IMR-90 (cell line): ENCODE measurements around the gene UBE3C. TPM values are rescaled to one million over a fixed set of nuclear protein-coding genes. Genes with fewer than 3 reads are reported as not detected.
"Not testable (repeated sequence)": the region's sequence is repeated elsewhere in the genome, so short reads cannot be mapped to it uniquely, and the experiment has no call there.

Experiments used
- ATAC-seq: fragments of 200-7000 bp; cut with Tn5 transposase; 2 replicates; pipeline ENCODE4 v1.9.1; 2020; ENCODE audit warnings: low read depth, mild to moderate bottlenecking, moderate library complexity
- BruUV-seq: library from RNA; stranded (reverse); fragments of 400-500 nt; replicated peaks from 2 replicates; lab custom pipeline; 2021; lab: Mats Ljungman, UMichigan
- CTCF ChIA-PET: fragments of 300-600 bp; formaldehyde crosslinking; extraction: SDS; loops from one replicate; lab custom pipeline; 2021; ENCODE audit warnings: antibody characterized with exemption; lab: Yijun Ruan, JAX
- POLR2A ChIA-PET: fragments of 300-600 bp; sonication (Branson Sonifier 250); formaldehyde crosslinking; loops from one replicate; lab custom pipeline; 2022; ENCODE audit warnings: antibody characterized with exemption; ENCODE audit not compliant: unreplicated experiment; lab: Charles Lee
- DNase-seq: peaks from one replicate; pipeline ENCODE4 v3.0.0; 2013
- H2AFZ ChIP-seq: replicated peaks from 2 replicates; pipeline ENCODE3; 2013; ENCODE audit warnings: low read length, mild to moderate bottlenecking; ENCODE audit not compliant: poor library complexity
- H2AK5ac ChIP-seq: 2 replicates; pipeline ENCODE4 v1.6.1; 2013; ENCODE audit warnings: low read depth, low read length, inconsistent platforms
- H2AK9ac ChIP-seq: replicated peaks from 2 replicates; pipeline ENCODE3; 2013; ENCODE audit warnings: mild to moderate bottlenecking, low read depth, low read length, moderate library complexity; ENCODE audit not compliant: poor library complexity
- H2BK120ac ChIP-seq: 2 replicates; pipeline ENCODE4 v1.6.1; 2013; ENCODE audit warnings: low read depth, low read length, inconsistent platforms
- H2BK15ac ChIP-seq: 3 replicates; pipeline ENCODE4 v1.6.1; 2013; ENCODE audit warnings: low read depth, low read length, inconsistent platforms
- H2BK20ac ChIP-seq: 2 replicates; pipeline ENCODE4 v1.6.1; 2013; ENCODE audit warnings: low read depth, mild to moderate bottlenecking, inconsistent platforms, low read length, moderate library complexity
- H2BK5ac ChIP-seq: 2 replicates; pipeline ENCODE4 v1.6.1; 2013; ENCODE audit warnings: mild to moderate bottlenecking, low read depth, low read length, inconsistent platforms; ENCODE audit not compliant: poor library complexity, severe bottlenecking
- H3K14ac ChIP-seq: replicated peaks from 2 replicates; pipeline ENCODE4 v1.6.1; 2013; ENCODE audit warnings: low read depth, low read length, inconsistent platforms
- H3K18ac ChIP-seq: 2 replicates; pipeline ENCODE4 v1.6.1; 2013; ENCODE audit warnings: low read depth, low read length, control low read depth
- H3K23ac ChIP-seq: 2 replicates; pipeline ENCODE4 v1.6.1; 2013; ENCODE audit warnings: low read depth, low read length, inconsistent platforms
- H3K27ac ChIP-seq: 2 replicates; pipeline ENCODE4 v1.5.1; 2013; ENCODE audit warnings: mild to moderate bottlenecking, control low read depth, low read length; ENCODE audit not compliant: insufficient read depth
- H3K27me3 ChIP-seq: 2 replicates; pipeline ENCODE4 v1.6.1; 2013; ENCODE audit warnings: low read length; ENCODE audit not compliant: control insufficient read depth, insufficient read depth
- H3K36me3 ChIP-seq: 2 replicates; pipeline ENCODE4 v1.6.1; 2013; ENCODE audit warnings: low read length, mixed read lengths; ENCODE audit not compliant: control insufficient read depth, insufficient read depth
- H3K4ac ChIP-seq: 2 replicates; pipeline ENCODE4 v1.6.1; 2013; ENCODE audit warnings: low read depth, low read length, inconsistent platforms
- H3K4me1 ChIP-seq: 2 replicates; pipeline ENCODE4 v1.6.1; 2013; ENCODE audit warnings: low read length, mixed read lengths; ENCODE audit not compliant: control insufficient read depth, insufficient read depth
- H3K4me2 ChIP-seq: 2 replicates; pipeline ENCODE4 v1.6.1; 2013; ENCODE audit warnings: low read depth, mild to moderate bottlenecking, control low read depth, low read length, moderate library complexity
- H3K4me3 ChIP-seq: 2 replicates; pipeline ENCODE4 v1.5.1; 2013; ENCODE audit warnings: low read depth, mild to moderate bottlenecking, control low read depth, low read length, moderate library complexity; ENCODE audit not compliant: insufficient read depth
- H3K56ac ChIP-seq: 2 replicates; pipeline ENCODE4 v1.6.1; 2013; ENCODE audit warnings: low read length, inconsistent platforms; ENCODE audit not compliant: insufficient read depth; ENCODE audit errors: extremely low read depth
- H3K79me1 ChIP-seq, 2 experiments: 2 replicates each; pipeline ENCODE4 v1.6.1; 2013; ENCODE audit warnings: low read length in 2 of 2, inconsistent platforms in 1 of 2, low read depth in 1 of 2
- H3K9ac ChIP-seq: 2 replicates; pipeline ENCODE4 v1.6.1; 2013; ENCODE audit warnings: low read depth, low read length, control low read depth
- H3K9me1 ChIP-seq: 2 replicates; pipeline ENCODE4 v1.6.1; 2013; ENCODE audit warnings: low read length, inconsistent platforms; ENCODE audit not compliant: insufficient read depth
- H3K9me3 ChIP-seq: 2 replicates; pipeline ENCODE4 v1.6.1; 2013; ENCODE audit warnings: low read length; ENCODE audit not compliant: control insufficient read depth, insufficient read depth
- H4K20me1 ChIP-seq: 2 replicates; pipeline ENCODE4 v1.6.1; 2013; ENCODE audit warnings: low read length, inconsistent platforms; ENCODE audit not compliant: insufficient read depth
- H4K5ac ChIP-seq: 2 replicates; pipeline ENCODE4 v1.6.1; 2013; ENCODE audit warnings: mild to moderate bottlenecking, low read depth, low read length, control low read depth
- H4K8ac ChIP-seq, 2 experiments: 2 replicates each; pipeline ENCODE4 v1.6.1; 2013; ENCODE audit warnings: low read depth in 2 of 2, low read length in 2 of 2, control low read depth in 1 of 2, inconsistent platforms in 1 of 2
- H4K91ac ChIP-seq: 2 replicates; pipeline ENCODE4 v1.6.1; 2013; ENCODE audit warnings: low read depth, low read length, inconsistent platforms; ENCODE audit not compliant: insufficient read depth
- WGBS, 2 experiments: methylation state at CpG; one replicate each; pipeline versions ENCODE4 v1.1.5 to v1.1.7; 2013; ENCODE audit warnings: missing lambda C conversion rate in 2 of 2; ENCODE audit not compliant: insufficient read length in 1 of 2; ENCODE audit errors: extremely low coverage in 2 of 2; 5-methylcytosine and 5-hydroxymethylcytosine counted together
- dilution Hi-C: fragments of 300-500 bp; cut with HindIII; formaldehyde crosslinking; loops from one replicate; pipeline ENCODE4 v1.14.3; 2018; ENCODE audit warnings: low sequenced_read_pairs; ENCODE audit not compliant: unreplicated experiment
- in situ Hi-C: fragments of 300-500 bp; cut with MboI; formaldehyde crosslinking; loops from 3 replicates; pipeline ENCODE4 v1.14.3; 2019; ENCODE audit warnings: low sequenced_read_pairs, inconsistent platforms, mixed read lengths
- intact Hi-C: fragments of 100-400 bp; cut with micrococcal nuclease; formaldehyde crosslinking; loops from 2 replicates; pipeline ENCODE4 v1.10.0; 2022
- polyA plus RNA-seq, 3 experiments: library from polyadenylated mRNA; depleted of rRNA; stranded (reverse); fragments of >200 nt; gene quantifications; 2 replicates each; pipeline ENCODE4 v1.2.3, GENCODE V29; 2012; ENCODE audit warnings: low replicate concordance in 1 of 3
- total RNA-seq: library from RNA; depleted of rRNA; stranded (reverse); fragments of >200 nt; gene quantifications from 2 replicates; pipeline ENCODE4 v1.2.3, GENCODE V29; 2012

The UBE3C gene
- total and polyA plus RNA-seq, 2 of the 4 experiments (the other 2 are of a cell fraction), result 43.0 to 60.6 TPM

DNA sequence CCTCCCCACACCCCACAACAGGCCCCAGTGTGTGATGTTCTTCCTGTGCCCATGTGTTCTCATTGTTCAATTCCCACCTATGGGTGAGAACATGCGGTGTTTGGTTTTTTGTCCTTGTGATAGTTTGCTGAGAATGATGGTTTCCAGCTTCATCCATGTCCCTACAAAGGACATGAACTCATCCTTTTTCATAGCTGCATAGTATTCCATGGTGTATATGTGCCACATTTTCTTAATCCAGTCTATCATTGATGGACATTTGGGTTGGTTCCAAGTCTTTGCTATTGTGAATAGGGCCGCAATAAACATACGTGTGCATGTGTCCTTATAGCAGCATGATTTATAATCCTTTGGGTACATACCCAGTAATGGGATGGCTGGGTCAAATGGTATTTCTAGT is 38.7 kb upstream of the UBE3C start:
- CTCF ChIA-PET, H2BK5ac ChIP-seq, H3K9me1 ChIP-seq, H2AFZ ChIP-seq, H3K18ac ChIP-seq, H4K91ac ChIP-seq, H4K8ac ChIP-seq, H3K4me3 ChIP-seq, H4K5ac ChIP-seq, intact Hi-C loops, H3K4ac ChIP-seq, in situ Hi-C loops, dilution Hi-C loops, H2BK20ac ChIP-seq, POLR2A ChIA-PET, H3K9me3 ChIP-seq, H2AK9ac ChIP-seq, H2BK15ac ChIP-seq, BruUV-seq, H4K20me1 ChIP-seq, ATAC-seq, H3K4me2 ChIP-seq, H3K14ac ChIP-seq, H3K27ac ChIP-seq, H3K56ac ChIP-seq, H3K79me1 ChIP-seq, H3K23ac ChIP-seq, H3K4me1 ChIP-seq, DNase-seq, H3K36me3 ChIP-seq, H3K27me3 ChIP-seq, H2AK5ac ChIP-seq, H3K9ac ChIP-seq, H2BK120ac ChIP-seq: not testable (repeated sequence)
- no CpG with 5 or more reads among the region's 3 CpGs for WGBS, 2 experiments

DNA sequence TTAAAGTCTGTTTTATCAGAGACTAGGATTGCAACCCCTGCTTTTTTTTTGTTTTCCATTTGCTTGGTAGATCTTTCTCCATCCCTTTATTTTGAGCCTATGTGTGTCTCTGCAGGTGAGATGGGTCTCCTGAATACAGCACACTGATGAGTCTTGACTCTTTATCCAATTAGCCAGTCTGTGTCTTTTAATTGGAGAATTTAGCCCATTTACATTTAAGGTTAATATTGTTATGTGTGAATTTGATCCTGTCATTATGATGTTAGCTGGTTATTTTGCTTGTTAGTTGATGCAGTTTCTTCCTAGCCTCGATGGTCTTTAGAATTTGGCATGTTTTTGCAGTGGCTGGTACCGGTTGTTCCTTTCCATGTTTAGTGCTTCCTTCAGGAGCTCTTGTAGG is 35.1 kb upstream of the UBE3C start:
- in situ Hi-C loops, H3K4me3 ChIP-seq, H3K9me3 ChIP-seq, H3K18ac ChIP-seq, CTCF ChIA-PET, H3K56ac ChIP-seq, H3K23ac ChIP-seq, H3K4me1 ChIP-seq, H3K9me1 ChIP-seq, H2AK5ac ChIP-seq, H3K14ac ChIP-seq, POLR2A ChIA-PET, H3K4me2 ChIP-seq, H2AFZ ChIP-seq, BruUV-seq, H3K27ac ChIP-seq, ATAC-seq, H3K4ac ChIP-seq, H4K8ac ChIP-seq, dilution Hi-C loops, H3K79me1 ChIP-seq, H2BK5ac ChIP-seq, H3K27me3 ChIP-seq, H2AK9ac ChIP-seq, H3K9ac ChIP-seq, H3K36me3 ChIP-seq, H4K5ac ChIP-seq, H2BK20ac ChIP-seq, H4K20me1 ChIP-seq, H2BK120ac ChIP-seq, intact Hi-C loops, DNase-seq, H4K91ac ChIP-seq, H2BK15ac ChIP-seq: not testable (repeated sequence)
- WGBS, 2 experiments, result no CpG with 5 or more reads among the region's 2 CpGs
